HEK293T (cell line): ENCODE measurements around the gene ZDHHC24.

Experiments
- CTCF ChIA-PET: fragments of 350-600 bp; formaldehyde crosslinking; extraction: SDS; loops from one replicate; lab custom pipeline; 2021; ENCODE audit warnings: antibody characterized with exemption, inconsistent platforms; lab: Yijun Ruan, JAX
- POLR2A ChIA-PET: fragments of 350-600 bp; formaldehyde crosslinking; extraction: SDS; loops from one replicate; lab custom pipeline; 2020; ENCODE audit warnings: antibody characterized with exemption, inconsistent platforms; lab: Yijun Ruan, JAX
- DNase-seq: peaks from one replicate; pipeline ENCODE4 v3.0.0; 2012; ENCODE audit warnings: mixed read lengths; ENCODE audit errors: extremely low spot score
- ARNT ChIP-seq: fragments of 450-650 bp; IDR thresholded peaks from 2 replicates; pipeline ENCODE4 v1.6.1; 2017; ENCODE audit warnings: mild to moderate bottlenecking
- BHLHE40 ChIP-seq: fragments of 450-650 bp; IDR thresholded peaks from 2 replicates; pipeline ENCODE4 v1.6.1; 2016; ENCODE audit warnings: mild to moderate bottlenecking, moderate library complexity, borderline replicate concordance
- CTBP1 ChIP-seq: fragments of 450-650 bp; IDR thresholded peaks from 2 replicates; pipeline ENCODE4 v1.6.1; 2016; ENCODE audit warnings: borderline replicate concordance
- ELF4 ChIP-seq: fragments of 450-650 bp; IDR thresholded peaks from 2 replicates; pipeline ENCODE4 v1.6.1; 2017; ENCODE audit warnings: antibody characterized with exemption
- FOXA1 ChIP-seq: fragments of 450-650 bp; IDR thresholded peaks from 2 replicates; pipeline ENCODE4 v1.6.1; 2016; ENCODE audit warnings: mild to moderate bottlenecking
- FOXK2 ChIP-seq: fragments of 450-650 bp; IDR thresholded peaks from 2 replicates; pipeline ENCODE4 v1.6.1; 2016; ENCODE audit warnings: mild to moderate bottlenecking
- FOXM1 ChIP-seq: fragments of 450-650 bp; IDR thresholded peaks from 2 replicates; pipeline ENCODE4 v1.6.1; 2017; ENCODE audit warnings: mild to moderate bottlenecking, borderline replicate concordance
- HDGF ChIP-seq: fragments of 450-650 bp; IDR thresholded peaks from 2 replicates; pipeline ENCODE4 v1.6.1; 2017; ENCODE audit warnings: antibody characterized with exemption, borderline replicate concordance
- L3MBTL2 ChIP-seq: fragments of 450-650 bp; conservative IDR thresholded peaks from 2 replicates; pipeline ENCODE4 v1.6.1; 2016; ENCODE audit warnings: mild to moderate bottlenecking
- LEF1 ChIP-seq: fragments of 450-650 bp; IDR thresholded peaks from 2 replicates; pipeline ENCODE4 v1.6.1; 2017; ENCODE audit warnings: mild to moderate bottlenecking, borderline replicate concordance
- NFRKB ChIP-seq: fragments of 450-650 bp; IDR thresholded peaks from 2 replicates; pipeline ENCODE4 v1.6.1; 2016; ENCODE audit warnings: mild to moderate bottlenecking, moderate library complexity
- PKNOX1 ChIP-seq: fragments of 450-650 bp; IDR thresholded peaks from 2 replicates; pipeline ENCODE4 v1.6.1; 2016
- SP1 ChIP-seq: fragments of 450-650 bp; IDR thresholded peaks from 2 replicates; pipeline ENCODE4 v1.6.1; 2017
- SUZ12 ChIP-seq: fragments of 450-650 bp; IDR thresholded peaks from 2 replicates; pipeline ENCODE4 v1.6.1; 2016; ENCODE audit warnings: mild to moderate bottlenecking
- TARDBP ChIP-seq: fragments of 450-650 bp; IDR thresholded peaks from 2 replicates; pipeline ENCODE4 v1.6.1; 2016
- ZNF384 ChIP-seq: fragments of 450-650 bp; IDR thresholded peaks from 2 replicates; pipeline ENCODE4 v1.6.1; 2016

ZDHHC24 gene

GRCh38 chr11:66524304-66525040 is 21.4 kb downstream of the ZDHHC24 start:
- no peak for TF ChIP-seq ELF4
- no peak for TF ChIP-seq BHLHE40
- TF ChIP-seq TARDBP = no peak
- no peak for TF ChIP-seq PKNOX1
- no peak for TF ChIP-seq FOXA1
- POLR2A ChIA-PET = no interaction called here
- CTCF ChIA-PET = no interaction called here
- DNase-seq = no peak

DNA sequence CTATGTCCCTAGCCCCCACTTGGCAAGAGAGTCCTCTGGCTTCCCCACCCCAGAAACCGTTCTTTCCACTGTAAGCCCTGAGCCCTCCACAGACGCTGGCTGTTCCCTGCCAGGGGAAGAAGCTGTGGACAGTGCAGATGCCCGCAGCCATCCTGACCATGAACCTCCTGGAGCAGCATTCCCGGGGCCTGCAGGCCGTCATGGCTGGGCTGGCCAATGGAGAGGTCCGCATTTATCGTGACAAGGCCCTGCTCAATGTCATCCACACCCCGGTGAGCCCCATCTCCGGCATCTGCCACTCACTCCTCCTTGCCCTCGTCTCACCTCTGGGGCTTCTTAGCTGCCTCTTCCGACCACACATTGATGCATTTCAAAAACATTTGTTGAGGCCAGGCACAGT is 22.2 kb downstream of the ZDHHC24 start:
- POLR2A ChIA-PET = no interaction called here
- TF ChIP-seq NFRKB (no peak), LEF1 (no peak), FOXK2 (no peak), BHLHE40 (no peak), SP1 (no peak), CTBP1 (no peak), FOXA1 (no peak)

GRCh38 chr11:66510990-66511339 is 34.9 kb downstream of the ZDHHC24 start:
- TF ChIP-seq HDGF (no peak), ELF4 (no peak), BHLHE40 (no peak), FOXA1 (no peak), SUZ12 (no peak), FOXK2 (no peak), CTBP1 (no peak), FOXM1 (no peak), PKNOX1 (no peak), LEF1 (no peak), ZNF384 (no peak), L3MBTL2 (no peak), SP1 (no peak)
- CTCF ChIA-PET = interaction anchor here (3.9 kb wide), 1 partner anchor 20 kb away, joined by 15 read pairs; no protein-coding TSS in a partner anchor
- POLR2A ChIA-PET = interaction anchor here (0.6 to 1.5 kb wide), 6 partner anchors 9 to 167 kb away, joined by 3 to 8 read pairs (median 3); partner anchors contain the start of genes MRPL11 and RBM4B
- DNase-seq = no peak

More for the DNA sequence above, 22.2 kb downstream of the ZDHHC24 start:
- CTCF ChIA-PET = no interaction called here
- no peak for DNase-seq

DNA sequence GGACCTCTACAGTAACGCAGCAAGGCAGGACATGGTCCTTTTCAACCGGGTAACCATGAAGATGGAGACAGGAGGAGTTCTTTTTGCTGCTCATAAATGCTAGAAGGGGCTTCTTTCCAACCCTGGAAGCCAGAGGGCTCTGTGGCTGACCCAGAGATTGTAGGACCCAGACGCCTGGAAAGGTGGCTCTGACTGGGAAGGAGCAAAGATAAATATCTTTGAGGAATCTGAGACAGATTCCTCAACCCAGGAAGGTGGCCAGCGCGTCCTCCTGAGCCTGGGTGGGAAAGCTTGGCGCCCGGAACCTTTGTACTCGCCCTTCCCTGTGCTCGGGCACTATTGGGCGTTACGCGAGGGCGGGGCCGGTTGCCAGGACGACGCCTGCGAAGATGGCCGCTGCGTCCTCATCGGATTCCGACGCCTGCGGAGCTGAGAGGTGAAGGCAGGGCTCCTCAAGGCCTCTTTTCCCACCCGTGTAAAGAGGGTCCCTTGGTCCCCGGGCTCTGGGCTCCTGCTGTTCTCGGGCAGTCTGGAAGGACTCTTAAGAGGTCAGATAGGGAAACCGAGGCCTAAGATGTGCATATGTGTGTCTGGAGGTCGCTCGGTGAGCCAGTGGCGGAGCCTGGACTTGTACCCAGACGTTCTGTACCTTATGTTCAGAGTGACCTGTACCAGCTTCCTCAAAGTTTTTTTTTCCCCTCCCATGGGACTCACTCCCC is 35.4 kb downstream of the ZDHHC24 start, which contains the start of gene BBS1:
BBS1 (plus strand) TSS at position 365 of the 719 bp plus-strand sequence; CDS start at position 390, 25 bp downstream.
- peak; percentile 91 for DNase-seq
- ChIA-PET CTCF (interaction anchor here (3.9 kb wide), 1 partner anchor 19 kb away, joined by 15 read pairs; no protein-coding TSS in a partner anchor), POLR2A (interaction anchor here (0.6 to 1.5 kb wide), 6 partner anchors 8 to 167 kb away, joined by 3 to 8 read pairs (median 3); partner anchors contain the start of genes MRPL11 and RBM4B)
- TF ChIP-seq SP1 = peak; percentile 38; the same call in 1 of the 2 replicates
- TF ChIP-seq CTBP1 = peak; percentile 77
- no peak for TF ChIP-seq FOXM1
- no peak for TF ChIP-seq PKNOX1
- no peak for TF ChIP-seq TARDBP
- peak; percentile 57; the same call in 1 of the 2 replicates for TF ChIP-seq NFRKB

- no peak for DNase-seq
- ChIA-PET POLR2A (interaction anchor here (1.4 kb wide), 1 partner anchor 29 kb away, joined by 3 read pairs; the partner anchor contains the start of gene DPP3), CTCF (interaction anchor here (3.9 kb wide), 1 partner anchor 18 kb away, joined by 15 read pairs; no protein-coding TSS in a partner anchor)
- TF ChIP-seq SP1 = no peak
- TF ChIP-seq TARDBP = no peak
- TF ChIP-seq PKNOX1 = no peak
- no peak for TF ChIP-seq ARNT
- no peak for TF ChIP-seq FOXM1
- no peak for TF ChIP-seq ELF4
- no peak for TF ChIP-seq CTBP1
- no peak for TF ChIP-seq SUZ12
- no peak for TF ChIP-seq L3MBTL2
- no peak for TF ChIP-seq LEF1
- TF ChIP-seq ZNF384 = no peak
- TF ChIP-seq BHLHE40 = no peak
- no peak for TF ChIP-seq NFRKB
- no peak for TF ChIP-seq HDGF
Observed at GRCh38 chr11:66509131-66509561, 36.7 kb downstream of the ZDHHC24 start.
